PC-3 (cell line): ENCODE results near the gene SMARCAL1. TPM values are rescaled to one million over a fixed set of nuclear protein-coding genes. Genes with fewer than 3 reads are reported as not detected.

Source experiments
- ATAC-seq: fragments of 200-7000 bp; cut with Tn5 transposase; 2 replicates; pipeline ENCODE4 v1.9.1; 2020; ENCODE audit warnings: mild to moderate bottlenecking, moderate library complexity
- BruUV-seq: library from RNA; stranded (reverse); fragments of 400-500 nt; replicated peaks from 2 replicates; lab custom pipeline; 2021; lab: Mats Ljungman, UMichigan
- CTCF ChIA-PET: fragments of 300-600 bp; sonication (Branson Sonifier 250); formaldehyde crosslinking; loops from one replicate; lab custom pipeline; 2022; ENCODE audit warnings: antibody characterized with exemption; lab: Charles Lee
- POLR2A ChIA-PET: fragments of 300-600 bp; sonication (Branson Sonifier 250); formaldehyde crosslinking; loops from one replicate; lab custom pipeline; 2022; ENCODE audit warnings: antibody characterized with exemption; ENCODE audit not compliant: unreplicated experiment; lab: Charles Lee
- DNase-seq: peaks from one replicate; pipeline ENCODE4 v3.0.0-alpha.2; 2015
- H2AFZ ChIP-seq: fragments of 300-600 bp; sonication (generic); 2 replicates; pipeline ENCODE4 v1.6.0; 2016; ENCODE audit warnings: antibody characterized with exemption, low read length
- H3F3A ChIP-seq: fragments of 300-600 bp; sonication (generic); one replicate; pipeline ENCODE4 v1.6.0; 2017; ENCODE audit warnings: antibody characterized with exemption, low read length, control low read depth, mild to moderate bottlenecking; ENCODE audit not compliant: unreplicated experiment
- H3K27ac ChIP-seq: fragments of 300-600 bp; sonication (generic); 2 replicates; pipeline ENCODE4 v1.5.1; 2016; ENCODE audit warnings: mild to moderate bottlenecking, low read length
- H3K27me3 ChIP-seq: fragments of 300-600 bp; sonication (generic); 2 replicates; pipeline ENCODE4 v1.6.1; 2016; ENCODE audit warnings: low read length, mixed read lengths
- H3K36me3 ChIP-seq: fragments of 300-600 bp; sonication (generic); 2 replicates; pipeline ENCODE4 v1.6.1; 2016; ENCODE audit warnings: low read depth, mixed run types, low read length, mixed read lengths
- H3K4me1 ChIP-seq: fragments of 300-600 bp; sonication (generic); 2 replicates; pipeline ENCODE4 v1.5.1; 2016; ENCODE audit warnings: low read length; ENCODE audit not compliant: insufficient read depth
- H3K4me2 ChIP-seq: fragments of 300-600 bp; sonication (generic); 2 replicates; pipeline ENCODE4 v1.6.0; 2016; ENCODE audit warnings: low read length
- H3K4me3 ChIP-seq: fragments of 300-600 bp; sonication (generic); 2 replicates; pipeline ENCODE4 v1.5.1; 2016; ENCODE audit warnings: mild to moderate bottlenecking, low read length, mixed read lengths
- H3K79me2 ChIP-seq: fragments of 300-600 bp; sonication (generic); 2 replicates; pipeline ENCODE4 v1.6.1; 2017; ENCODE audit warnings: low read length, mixed read lengths
- H3K9ac ChIP-seq: fragments of 300-600 bp; sonication (generic); 2 replicates; pipeline ENCODE4 v1.6.0; 2016; ENCODE audit warnings: mild to moderate bottlenecking, low read length
- H3K9me2 ChIP-seq: fragments of 300-600 bp; sonication (generic); replicated peaks from 2 replicates; pipeline ENCODE4 v1.6.1; 2016; ENCODE audit warnings: mixed run types, low read length, mixed read lengths
- H3K9me3 ChIP-seq: fragments of 300-600 bp; sonication (generic); 2 replicates; pipeline ENCODE4 v1.6.1; 2016; ENCODE audit warnings: low read length, mixed read lengths
- H4K20me1 ChIP-seq: fragments of 300-600 bp; sonication (generic); 2 replicates; pipeline ENCODE4 v1.6.1; 2016; ENCODE audit warnings: low read length, mixed read lengths
- CTCF ChIP-seq: fragments of 300-600 bp; sonication (generic); conservative IDR thresholded peaks from 2 replicates; pipeline ENCODE4 v1.5.1; 2017; ENCODE audit warnings: antibody characterized with exemption, low read depth, mild to moderate bottlenecking, low read length
- EZH2 ChIP-seq: fragments of 300-600 bp; sonication (generic); IDR thresholded peaks from one replicate; pipeline ENCODE4 v1.6.1; 2017; ENCODE audit warnings: antibody characterized with exemption, mild to moderate bottlenecking, low read length; ENCODE audit not compliant: unreplicated experiment
- EZH2phosphoT487 ChIP-seq: fragments of 300-600 bp; sonication (generic); IDR thresholded peaks from 2 replicates; pipeline ENCODE4 v1.6.1; 2018; ENCODE audit warnings: mild to moderate bottlenecking, antibody characterized with exemption, low read length, borderline replicate concordance
- intact Hi-C: fragments of 100-400 bp; cut with micrococcal nuclease; formaldehyde crosslinking; loops from 2 replicates; pipeline ENCODE4 v1.9.0; 2023
- total RNA-seq: library from RNA; depleted of rRNA; stranded (reverse); fragments of >200 nt; gene quantifications from 2 replicates; pipeline ENCODE4 v1.2.3, GENCODE V29; 2014

Gene SMARCAL1
- total RNA-seq, 1 experiment from 2014 or later = 8.3 TPM

DNA sequence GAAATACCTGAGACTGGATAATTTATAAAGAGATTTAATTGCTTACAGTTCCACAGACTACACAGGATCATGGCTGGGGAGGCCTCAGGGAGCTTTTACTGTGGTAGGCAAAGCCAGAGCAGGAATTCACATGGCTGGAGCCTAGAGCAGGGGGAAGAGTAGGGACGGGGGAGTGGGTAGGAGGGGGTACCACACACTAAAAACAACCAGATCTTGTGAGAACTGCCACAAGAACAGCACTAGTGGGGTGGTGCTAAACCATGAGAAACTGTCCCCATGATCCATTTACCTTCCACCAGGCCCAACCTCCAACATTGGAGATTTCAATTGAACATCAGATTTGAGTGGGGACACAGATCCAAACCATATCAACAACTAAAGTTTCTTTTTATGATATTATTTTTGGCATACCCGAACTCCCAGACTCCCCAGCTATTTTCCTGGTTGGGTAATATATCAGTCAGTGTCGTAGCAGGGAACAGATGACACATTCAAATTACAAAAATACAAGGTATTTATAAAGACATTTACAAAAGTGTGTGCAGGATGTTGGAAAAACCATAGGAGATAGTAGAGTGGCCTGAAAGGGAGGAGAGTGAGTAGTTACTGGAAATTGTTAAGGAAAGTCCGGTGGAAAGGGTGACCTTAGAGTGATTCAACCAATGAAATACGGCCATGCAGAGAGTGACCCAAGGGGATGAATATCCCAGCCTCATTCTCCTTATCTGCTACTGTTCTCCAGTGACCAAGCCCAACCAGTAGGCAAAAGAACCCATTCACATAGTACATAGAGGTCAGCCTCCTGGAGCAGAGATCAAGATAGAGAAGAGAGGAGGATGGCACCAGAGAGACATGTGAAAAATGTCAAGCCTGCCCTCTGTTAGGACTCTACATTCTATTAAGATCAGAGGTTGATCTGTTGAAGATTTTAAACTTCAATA, 95.2 kb downstream of the SMARCAL1 start:
- Histone ChIP-seq H4K20me1 (peaks cover 21% of the 10 kb centered on the region), H3K4me1 (no peaks in the 10 kb centered on the region), H3K9ac (no peak overlapping the region), H3K36me3 (peaks cover 31% of the 10 kb centered on the region), H3K27me3 (no peaks in the 10 kb centered on the region), H3K4me2 (no peak overlapping the region), H3K27ac (no peak overlapping the region), H3K9me2 (no peaks in the 10 kb centered on the region), H3K9me3 (no peaks in the 10 kb centered on the region), H2AFZ (no peak overlapping the region), H3K79me2 (peaks cover 5% of the 10 kb centered on the region), H3F3A (no peaks in the 10 kb centered on the region), H3K4me3 (no peak overlapping the region)
- ChIA-PET POLR2A (no interaction called here), CTCF (no interaction called here)
- no peak for DNase-seq
- intact Hi-C loops = no loop called here
- TF ChIP-seq EZH2phosphoT487 (no peak), CTCF (no peak), EZH2 (no peak)
- peak; percentile 8 for ATAC-seq
- BruUV-seq = no TSS peak

DNA sequence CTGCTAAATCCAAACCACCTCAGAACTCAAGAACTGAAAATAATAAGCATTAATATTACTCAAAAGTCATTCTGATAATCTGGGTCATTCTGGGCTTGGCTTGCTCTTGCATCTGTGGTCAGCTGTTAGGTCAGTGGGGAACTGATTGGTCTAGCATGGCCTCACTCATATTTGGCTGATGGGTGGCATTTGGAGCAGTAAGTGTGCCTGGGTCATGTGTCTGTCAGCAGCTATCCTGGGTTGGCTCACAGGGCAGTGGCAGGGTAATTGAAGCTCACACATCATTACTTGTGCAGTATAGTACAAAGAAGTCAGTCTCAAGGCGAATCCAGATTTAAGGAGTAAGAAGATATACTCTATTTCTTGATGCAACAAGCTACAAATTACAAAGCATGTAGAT, 95.9 kb downstream of the SMARCAL1 start:
- peaks cover 13% of the 10 kb centered on the region; the same call in 1 of the 2 replicates for H4K20me1 ChIP-seq
- no peak overlapping the region for H3K27ac ChIP-seq
- BruUV-seq = no TSS peak
- no peak overlapping the region for H3K4me2 ChIP-seq
- no peak overlapping the region for H2AFZ ChIP-seq
- no peaks in the 10 kb centered on the region for H3K9me2 ChIP-seq
- TF ChIP-seq CTCF = no peak
- no peak for TF ChIP-seq EZH2
- no peak for TF ChIP-seq EZH2phosphoT487
- DNase-seq = no peak
- H3K9ac ChIP-seq = no peak overlapping the region
- no peaks in the 10 kb centered on the region for H3F3A ChIP-seq
- no peaks in the 10 kb centered on the region for H3K79me2 ChIP-seq
- no peaks in the 10 kb centered on the region for H3K27me3 ChIP-seq
- peaks cover 24% of the 10 kb centered on the region for H3K36me3 ChIP-seq
- H3K4me3 ChIP-seq = no peak overlapping the region
- no peaks in the 10 kb centered on the region for H3K9me3 ChIP-seq
- no peaks in the 10 kb centered on the region for H3K4me1 ChIP-seq
- no peak; the same call in 1 of the 2 replicates for ATAC-seq
- ChIA-PET POLR2A (no interaction called here), CTCF (no interaction called here)
- intact Hi-C loops = no loop called here
